PC-3 (cell line): ENCODE data around the gene BCL2L13. TPM values are rescaled to one million over a fixed set of nuclear protein-coding genes. Genes with fewer than 3 reads are reported as not detected.

Source experiments
- ATAC-seq: fragments of 200-7000 bp; cut with Tn5 transposase; 2 replicates; pipeline ENCODE4 v1.9.1; 2020; ENCODE audit warnings: mild to moderate bottlenecking, moderate library complexity
- BruUV-seq: library from RNA; stranded (reverse); fragments of 400-500 nt; replicated peaks from 2 replicates; lab custom pipeline; 2021; lab: Mats Ljungman, UMichigan
- CTCF ChIA-PET: fragments of 300-600 bp; sonication (Branson Sonifier 250); formaldehyde crosslinking; loops from one replicate; lab custom pipeline; 2022; ENCODE audit warnings: antibody characterized with exemption; lab: Charles Lee
- POLR2A ChIA-PET: fragments of 300-600 bp; sonication (Branson Sonifier 250); formaldehyde crosslinking; loops from one replicate; lab custom pipeline; 2022; ENCODE audit warnings: antibody characterized with exemption; ENCODE audit not compliant: unreplicated experiment; lab: Charles Lee
- DNase-seq: peaks from one replicate; pipeline ENCODE4 v3.0.0-alpha.2; 2015
- H2AFZ ChIP-seq: fragments of 300-600 bp; sonication (generic); 2 replicates; pipeline ENCODE4 v1.6.0; 2016; ENCODE audit warnings: antibody characterized with exemption, low read length
- H3F3A ChIP-seq: fragments of 300-600 bp; sonication (generic); one replicate; pipeline ENCODE4 v1.6.0; 2017; ENCODE audit warnings: antibody characterized with exemption, low read length, control low read depth, mild to moderate bottlenecking; ENCODE audit not compliant: unreplicated experiment
- H3K27ac ChIP-seq: fragments of 300-600 bp; sonication (generic); 2 replicates; pipeline ENCODE4 v1.5.1; 2016; ENCODE audit warnings: mild to moderate bottlenecking, low read length
- H3K27me3 ChIP-seq: fragments of 300-600 bp; sonication (generic); 2 replicates; pipeline ENCODE4 v1.6.1; 2016; ENCODE audit warnings: low read length, mixed read lengths
- H3K36me3 ChIP-seq: fragments of 300-600 bp; sonication (generic); 2 replicates; pipeline ENCODE4 v1.6.1; 2016; ENCODE audit warnings: low read depth, mixed run types, low read length, mixed read lengths
- H3K4me1 ChIP-seq: fragments of 300-600 bp; sonication (generic); 2 replicates; pipeline ENCODE4 v1.5.1; 2016; ENCODE audit warnings: low read length; ENCODE audit not compliant: insufficient read depth
- H3K4me2 ChIP-seq: fragments of 300-600 bp; sonication (generic); 2 replicates; pipeline ENCODE4 v1.6.0; 2016; ENCODE audit warnings: low read length
- H3K4me3 ChIP-seq: fragments of 300-600 bp; sonication (generic); 2 replicates; pipeline ENCODE4 v1.5.1; 2016; ENCODE audit warnings: mild to moderate bottlenecking, low read length, mixed read lengths
- H3K79me2 ChIP-seq: fragments of 300-600 bp; sonication (generic); 2 replicates; pipeline ENCODE4 v1.6.1; 2017; ENCODE audit warnings: low read length, mixed read lengths
- H3K9ac ChIP-seq: fragments of 300-600 bp; sonication (generic); 2 replicates; pipeline ENCODE4 v1.6.0; 2016; ENCODE audit warnings: mild to moderate bottlenecking, low read length
- H3K9me2 ChIP-seq: fragments of 300-600 bp; sonication (generic); replicated peaks from 2 replicates; pipeline ENCODE4 v1.6.1; 2016; ENCODE audit warnings: mixed run types, low read length, mixed read lengths
- H3K9me3 ChIP-seq: fragments of 300-600 bp; sonication (generic); 2 replicates; pipeline ENCODE4 v1.6.1; 2016; ENCODE audit warnings: low read length, mixed read lengths
- H4K20me1 ChIP-seq: fragments of 300-600 bp; sonication (generic); 2 replicates; pipeline ENCODE4 v1.6.1; 2016; ENCODE audit warnings: low read length, mixed read lengths
- EZH2 ChIP-seq: fragments of 300-600 bp; sonication (generic); IDR thresholded peaks from one replicate; pipeline ENCODE4 v1.6.1; 2017; ENCODE audit warnings: antibody characterized with exemption, mild to moderate bottlenecking, low read length; ENCODE audit not compliant: unreplicated experiment
- EZH2phosphoT487 ChIP-seq: fragments of 300-600 bp; sonication (generic); IDR thresholded peaks from 2 replicates; pipeline ENCODE4 v1.6.1; 2018; ENCODE audit warnings: mild to moderate bottlenecking, antibody characterized with exemption, low read length, borderline replicate concordance
- intact Hi-C: fragments of 100-400 bp; cut with micrococcal nuclease; formaldehyde crosslinking; loops from 2 replicates; pipeline ENCODE4 v1.9.0; 2023
- total RNA-seq: library from RNA; depleted of rRNA; stranded (reverse); fragments of >200 nt; gene quantifications from 2 replicates; pipeline ENCODE4 v1.2.3, GENCODE V29; 2014
- TF ChIP-seq, protein P1 (sequence below): fragments of 300-600 bp; sonication (generic); conservative IDR thresholded peaks from 2 replicates; pipeline ENCODE4 v1.5.1; 2017; ENCODE audit warnings: antibody characterized with exemption, low read depth, mild to moderate bottlenecking, low read length

Gene BCL2L13
- total RNA-seq, 1 experiment from 2014 or later, result 31.3 TPM

DNA sequence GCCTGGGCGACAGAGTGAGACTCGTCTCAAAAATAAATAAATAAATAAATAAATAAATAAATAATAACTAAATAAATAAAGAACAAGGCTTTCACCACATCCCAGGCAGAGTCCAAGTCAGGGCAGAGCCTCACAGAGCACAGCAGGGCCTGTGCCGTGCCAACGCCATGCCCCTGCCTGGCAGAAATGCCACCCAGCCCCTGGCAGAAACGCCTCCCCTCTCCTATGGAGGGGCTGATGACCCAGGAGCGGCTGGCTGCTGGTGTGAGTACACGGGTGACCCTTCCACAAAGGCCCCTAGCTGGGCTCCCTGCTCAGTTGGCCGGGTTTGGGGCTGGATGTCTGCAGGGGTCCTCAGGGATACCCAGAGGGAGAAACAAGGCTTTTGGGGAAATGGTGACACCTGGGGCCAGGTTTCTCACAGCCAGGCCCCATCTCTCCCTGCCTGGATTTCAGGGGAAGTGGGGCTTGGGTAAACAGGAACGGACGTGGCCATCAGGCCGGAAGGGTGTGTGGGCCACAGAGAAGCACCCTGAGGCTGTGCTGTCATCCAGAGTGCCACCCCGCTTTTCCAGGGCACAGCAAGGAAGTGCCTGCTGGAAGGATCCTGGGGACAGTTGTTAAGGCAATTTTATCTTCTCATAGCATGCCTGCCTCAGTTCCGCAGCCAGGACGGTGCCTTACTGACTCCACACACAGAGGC, 130.6 kb downstream of the BCL2L13 start:
- ATAC-seq (no peak), DNase-seq (no peak)
- H3K9me3 ChIP-seq, result no peaks in the 10 kb centered on the region
- TF ChIP-seq, protein P1, sequence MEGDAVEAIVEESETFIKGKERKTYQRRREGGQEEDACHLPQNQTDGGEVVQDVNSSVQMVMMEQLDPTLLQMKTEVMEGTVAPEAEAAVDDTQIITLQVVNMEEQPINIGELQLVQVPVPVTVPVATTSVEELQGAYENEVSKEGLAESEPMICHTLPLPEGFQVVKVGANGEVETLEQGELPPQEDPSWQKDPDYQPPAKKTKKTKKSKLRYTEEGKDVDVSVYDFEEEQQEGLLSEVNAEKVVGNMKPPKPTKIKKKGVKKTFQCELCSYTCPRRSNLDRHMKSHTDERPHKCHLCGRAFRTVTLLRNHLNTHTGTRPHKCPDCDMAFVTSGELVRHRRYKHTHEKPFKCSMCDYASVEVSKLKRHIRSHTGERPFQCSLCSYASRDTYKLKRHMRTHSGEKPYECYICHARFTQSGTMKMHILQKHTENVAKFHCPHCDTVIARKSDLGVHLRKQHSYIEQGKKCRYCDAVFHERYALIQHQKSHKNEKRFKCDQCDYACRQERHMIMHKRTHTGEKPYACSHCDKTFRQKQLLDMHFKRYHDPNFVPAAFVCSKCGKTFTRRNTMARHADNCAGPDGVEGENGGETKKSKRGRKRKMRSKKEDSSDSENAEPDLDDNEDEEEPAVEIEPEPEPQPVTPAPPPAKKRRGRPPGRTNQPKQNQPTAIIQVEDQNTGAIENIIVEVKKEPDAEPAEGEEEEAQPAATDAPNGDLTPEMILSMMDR, result no peak
- TF ChIP-seq EZH2phosphoT487, result no peak
- no peak for TF ChIP-seq EZH2
- H3K79me2 ChIP-seq, result peaks cover 63% of the 10 kb centered on the region
- 0 out of 2 replicates have a peak, but pooled peaks cover 4% of the 10 kb centered on the region for H4K20me1 ChIP-seq
- no peak overlapping the region for H3K4me3 ChIP-seq
- H3K4me1 ChIP-seq, result peaks cover 19% of the 10 kb centered on the region
- H3K9me2 ChIP-seq, result no peaks in the 10 kb centered on the region
- H3K4me2 ChIP-seq, result no peak overlapping the region
- no TSS peak for BruUV-seq
- H3K9ac ChIP-seq, result no peak overlapping the region
- no peaks in the 10 kb centered on the region for H3K36me3 ChIP-seq
- no peak overlapping the region for H2AFZ ChIP-seq
- no peaks in the 10 kb centered on the region for H3K27me3 ChIP-seq
- no peaks in the 10 kb centered on the region for H3F3A ChIP-seq
- POLR2A ChIA-PET, result no interaction called here
- H3K27ac ChIP-seq, result no peak overlapping the region
- intact Hi-C loops, result no loop called here
- CTCF ChIA-PET, result no interaction called here

DNA sequence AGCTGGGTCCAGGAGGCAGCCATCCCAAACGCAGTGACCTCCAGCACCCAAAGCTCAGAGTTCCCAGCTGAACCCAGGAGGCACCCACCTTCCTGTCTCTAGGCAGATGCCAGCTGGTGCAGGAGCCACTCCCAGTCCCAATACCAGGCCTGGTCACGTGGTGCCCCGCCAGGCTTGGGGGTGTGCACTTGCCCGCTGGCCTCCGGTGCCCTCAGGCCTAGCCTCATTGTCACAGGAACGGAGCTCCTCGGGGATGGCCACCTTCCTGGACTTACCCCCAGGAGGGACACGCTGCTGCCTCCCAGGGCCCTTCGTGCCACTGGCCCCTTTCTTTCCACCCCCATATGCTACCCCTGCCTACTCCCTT, 131.1 kb downstream of the BCL2L13 start:
- H3K27me3 ChIP-seq, result no peaks in the 10 kb centered on the region
- H4K20me1 ChIP-seq, result 0 out of 2 replicates have a peak, but pooled peaks cover 4% of the 10 kb centered on the region
- CTCF ChIA-PET, result no interaction called here
- H3K4me1 ChIP-seq, result peaks cover 19% of the 10 kb centered on the region
- no peak overlapping the region for H3K4me2 ChIP-seq
- no peak overlapping the region for H2AFZ ChIP-seq
- H3K79me2 ChIP-seq, result peaks cover 63% of the 10 kb centered on the region
- no peak overlapping the region for H3K27ac ChIP-seq
- H3K9ac ChIP-seq, result no peak overlapping the region
- BruUV-seq, result no TSS peak
- H3F3A ChIP-seq, result no peaks in the 10 kb centered on the region
- H3K9me2 ChIP-seq, result no peaks in the 10 kb centered on the region
- TF ChIP-seq EZH2 (no peak), EZH2phosphoT487 (no peak)
- TF ChIP-seq, protein P1, result no peak
- no peaks in the 10 kb centered on the region for H3K36me3 ChIP-seq
- POLR2A ChIA-PET, result no interaction called here
- DNase-seq (no peak), ATAC-seq (no peak)
- H3K4me3 ChIP-seq, result no peak overlapping the region
- intact Hi-C loops, result no loop called here
- H3K9me3 ChIP-seq, result no peaks in the 10 kb centered on the region
